ENCODE data around the gene P2RX7.

GRCh38 chr12:121189619-121190155, 57.0 kb downstream of the P2RX7 start:
- TF ChIP-seq CTCF (IDR thresholded peaks at IDR 0.05), result no peak
- no peak for TF ChIP-seq POLR2A (IDR thresholded peaks at IDR 0.05)

Data from adrenal gland (tissue), 5 donors.